ENCODE results near the gene CD22. TPM values are rescaled to one million over a fixed set of nuclear protein-coding genes. Genes with fewer than 3 reads are reported as not detected.

Gene CD22
- total and polyA plus RNA-seq, 2 donors (not counting 1 experiment from before 2014, with no cell fraction given): 0.15 to 1.2 TPM

DNA sequence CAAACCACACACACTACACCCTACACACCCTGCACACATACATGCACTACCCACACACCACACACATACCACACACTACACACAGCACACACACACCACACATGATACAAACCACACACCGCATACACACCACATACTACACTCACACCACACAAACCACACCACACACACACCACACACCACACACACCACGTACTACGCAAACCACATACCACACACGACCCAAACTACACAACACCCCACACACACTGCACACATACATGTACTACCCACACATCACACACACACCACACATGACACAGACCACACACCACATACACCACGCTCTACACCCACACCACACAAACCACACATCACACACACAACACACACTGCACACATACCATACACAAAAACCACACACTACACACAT is 30.4 kb upstream of the CD22 start:
- H3K4me3 ChIP-seq (replicated peaks in 1 of 4; ENCODE audit: control extremely low read depth in 1 of 4, insufficient read depth in 1 of 4, low read depth in 3 of 4, low read length in 4 of 4): no peak overlapping the region
- H3K4me2 ChIP-seq (ENCODE audit: extremely low read depth, insufficient read depth, low read length): no peak overlapping the region
- no peaks in the 10 kb centered on the region for H3K36me3 ChIP-seq (ENCODE audit: control insufficient read depth, insufficient read depth, low read length)
- no peak for DNase-seq (ENCODE audit: low read depth in 2 of 2)
- H4K20me1 ChIP-seq (ENCODE audit: control insufficient read depth, extremely low read depth, insufficient read depth, low read length): no peaks in the 10 kb centered on the region
- H3K9ac ChIP-seq (ENCODE audit: insufficient read depth, low read length): no peak overlapping the region
- H3K27me3 ChIP-seq (ENCODE audit: control insufficient read depth, insufficient read depth, low read length): peaks cover 3% of the 10 kb centered on the region
- no peak overlapping the region for H3K27ac ChIP-seq (ENCODE audit: insufficient read depth, low read length)
- H2AFZ ChIP-seq (ENCODE audit: low read length): no peak overlapping the region
- H3K79me2 ChIP-seq (ENCODE audit: control insufficient read depth, insufficient read depth, low read length): no peaks in the 10 kb centered on the region
- no peaks in the 10 kb centered on the region for H3K9me3 ChIP-seq (ENCODE audit: control insufficient read depth, insufficient read depth, low read depth, low read length)
- TF ChIP-seq EZH2 (IDR thresholded peaks at IDR 0.05; ENCODE audit: low read length, missing control alignments): no peak
- TF ChIP-seq, protein P1, sequence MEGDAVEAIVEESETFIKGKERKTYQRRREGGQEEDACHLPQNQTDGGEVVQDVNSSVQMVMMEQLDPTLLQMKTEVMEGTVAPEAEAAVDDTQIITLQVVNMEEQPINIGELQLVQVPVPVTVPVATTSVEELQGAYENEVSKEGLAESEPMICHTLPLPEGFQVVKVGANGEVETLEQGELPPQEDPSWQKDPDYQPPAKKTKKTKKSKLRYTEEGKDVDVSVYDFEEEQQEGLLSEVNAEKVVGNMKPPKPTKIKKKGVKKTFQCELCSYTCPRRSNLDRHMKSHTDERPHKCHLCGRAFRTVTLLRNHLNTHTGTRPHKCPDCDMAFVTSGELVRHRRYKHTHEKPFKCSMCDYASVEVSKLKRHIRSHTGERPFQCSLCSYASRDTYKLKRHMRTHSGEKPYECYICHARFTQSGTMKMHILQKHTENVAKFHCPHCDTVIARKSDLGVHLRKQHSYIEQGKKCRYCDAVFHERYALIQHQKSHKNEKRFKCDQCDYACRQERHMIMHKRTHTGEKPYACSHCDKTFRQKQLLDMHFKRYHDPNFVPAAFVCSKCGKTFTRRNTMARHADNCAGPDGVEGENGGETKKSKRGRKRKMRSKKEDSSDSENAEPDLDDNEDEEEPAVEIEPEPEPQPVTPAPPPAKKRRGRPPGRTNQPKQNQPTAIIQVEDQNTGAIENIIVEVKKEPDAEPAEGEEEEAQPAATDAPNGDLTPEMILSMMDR (conservative IDR thresholded peaks at IDR 0.05 in 1 of 2, IDR thresholded peaks at IDR 0.05 in 1 of 2; ENCODE audit: low read depth in 1 of 2, low read length in 2 of 2): no peak
- H3K4me1 ChIP-seq (ENCODE audit: control insufficient read depth, extremely low read depth, insufficient read depth, low read length): no peaks in the 10 kb centered on the region

DNA sequence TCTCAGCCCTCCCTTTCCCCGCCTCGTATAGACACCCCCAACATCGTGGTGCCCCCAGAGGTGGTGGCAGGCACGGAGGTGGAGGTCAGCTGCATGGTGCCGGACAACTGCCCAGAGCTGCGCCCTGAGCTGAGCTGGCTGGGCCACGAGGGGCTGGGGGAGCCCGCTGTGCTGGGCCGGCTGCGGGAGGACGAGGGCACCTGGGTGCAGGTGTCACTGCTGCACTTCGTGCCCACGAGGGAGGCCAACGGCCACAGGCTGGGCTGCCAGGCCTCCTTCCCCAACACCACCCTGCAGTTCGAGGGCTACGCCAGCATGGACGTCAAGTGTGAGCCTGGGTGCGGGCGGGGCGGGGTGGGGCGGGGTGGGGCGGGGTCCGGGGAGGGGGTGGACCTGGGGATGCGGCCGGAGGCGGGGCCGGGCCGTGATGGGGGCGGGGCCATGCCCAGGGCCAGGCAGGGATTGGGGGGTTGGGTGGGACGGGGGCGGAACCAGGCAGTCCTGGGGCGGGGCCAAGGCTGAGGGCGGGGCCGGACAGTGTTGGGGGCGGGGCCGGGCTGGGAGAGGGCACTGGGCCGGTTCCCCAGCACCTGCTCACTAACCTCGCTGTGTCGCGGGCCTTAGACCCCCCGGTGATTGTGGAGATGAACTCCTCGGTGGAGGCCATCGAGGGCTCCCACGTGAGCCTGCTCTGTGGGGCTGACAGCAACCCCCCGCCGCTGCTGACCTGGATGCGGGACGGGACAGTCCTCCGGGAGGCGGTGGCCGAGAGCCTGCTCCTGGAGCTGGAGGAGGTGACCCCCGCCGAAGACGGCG is 29.3 kb upstream of the CD22 start:
- Histone ChIP-seq H3K79me2 (ENCODE audit: control insufficient read depth, insufficient read depth, low read length) (no peaks in the 10 kb centered on the region), H3K27ac (ENCODE audit: insufficient read depth, low read length) (no peak overlapping the region), H3K9ac (ENCODE audit: insufficient read depth, low read length) (no peak overlapping the region), H3K9me3 (ENCODE audit: control insufficient read depth, insufficient read depth, low read depth, low read length) (no peaks in the 10 kb centered on the region), H4K20me1 (ENCODE audit: control insufficient read depth, extremely low read depth, insufficient read depth, low read length) (no peaks in the 10 kb centered on the region), H3K4me3 (replicated peaks in 1 of 4; ENCODE audit: control extremely low read depth in 1 of 4, insufficient read depth in 1 of 4, low read depth in 3 of 4, low read length in 4 of 4) (no peak overlapping the region), H3K4me1 (ENCODE audit: control insufficient read depth, extremely low read depth, insufficient read depth, low read length) (no peaks in the 10 kb centered on the region), H2AFZ (ENCODE audit: low read length) (no peak overlapping the region), H3K27me3 (ENCODE audit: control insufficient read depth, insufficient read depth, low read length) (peaks cover 2% of the 10 kb centered on the region), H3K4me2 (ENCODE audit: extremely low read depth, insufficient read depth, low read length) (no peak overlapping the region), H3K36me3 (ENCODE audit: control insufficient read depth, insufficient read depth, low read length) (no peaks in the 10 kb centered on the region)
- no peak for DNase-seq (ENCODE audit: low read depth in 2 of 2)
- no peak for TF ChIP-seq EZH2 (IDR thresholded peaks at IDR 0.05; ENCODE audit: low read length, missing control alignments)
- TF ChIP-seq, protein P1 (conservative IDR thresholded peaks at IDR 0.05 in 1 of 2, IDR thresholded peaks at IDR 0.05 in 1 of 2; ENCODE audit: low read depth in 1 of 2, low read length in 2 of 2): no peak

DNA sequence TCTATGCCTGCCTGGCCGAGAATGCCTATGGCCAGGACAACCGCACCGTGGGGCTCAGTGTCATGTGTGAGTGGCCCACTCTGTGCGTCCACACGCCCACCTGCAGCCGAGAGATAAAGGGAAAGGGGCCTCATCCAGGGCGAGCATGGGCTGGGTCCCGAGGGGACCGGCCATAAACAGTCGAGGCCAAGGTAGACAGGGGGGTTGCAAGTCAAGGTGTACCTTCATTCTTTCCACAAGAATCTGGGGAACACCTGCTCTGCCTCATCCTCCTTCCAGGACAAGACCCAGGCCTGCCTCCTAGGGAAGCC is 28.7 kb upstream of the CD22 start:
- Histone ChIP-seq H2AFZ (ENCODE audit: low read length) (no peak overlapping the region), H3K36me3 (ENCODE audit: control insufficient read depth, insufficient read depth, low read length) (no peaks in the 10 kb centered on the region), H3K79me2 (ENCODE audit: control insufficient read depth, insufficient read depth, low read length) (no peaks in the 10 kb centered on the region), H3K9me3 (ENCODE audit: control insufficient read depth, insufficient read depth, low read depth, low read length) (no peaks in the 10 kb centered on the region), H3K9ac (ENCODE audit: insufficient read depth, low read length) (no peak overlapping the region), H3K4me3 (replicated peaks in 1 of 4; ENCODE audit: control extremely low read depth in 1 of 4, insufficient read depth in 1 of 4, low read depth in 3 of 4, low read length in 4 of 4) (no peak overlapping the region), H3K27me3 (ENCODE audit: control insufficient read depth, insufficient read depth, low read length) (peaks cover 2% of the 10 kb centered on the region), H3K4me2 (ENCODE audit: extremely low read depth, insufficient read depth, low read length) (no peak overlapping the region), H4K20me1 (ENCODE audit: control insufficient read depth, extremely low read depth, insufficient read depth, low read length) (no peaks in the 10 kb centered on the region), H3K27ac (ENCODE audit: insufficient read depth, low read length) (no peak overlapping the region), H3K4me1 (ENCODE audit: control insufficient read depth, extremely low read depth, insufficient read depth, low read length) (no peaks in the 10 kb centered on the region)
- no peak for DNase-seq (ENCODE audit: low read depth in 2 of 2)
- TF ChIP-seq, protein P1 (conservative IDR thresholded peaks at IDR 0.05 in 1 of 2, IDR thresholded peaks at IDR 0.05 in 1 of 2; ENCODE audit: low read depth in 1 of 2, low read length in 2 of 2): no peak
- no peak for TF ChIP-seq EZH2 (IDR thresholded peaks at IDR 0.05; ENCODE audit: low read length, missing control alignments)

Measured in fibroblast of lung (primary cell).